Cortex of kidney (tissue), 1 donor: ENCODE results near the gene EVC2.
"Not testable (repeated sequence)": the region's sequence is repeated elsewhere in the genome, so short reads cannot be mapped to it uniquely, and the experiment has no call there.

Source experiments
- DNase-seq: peaks from one replicate; lab custom pipeline; 2025; lab: John Stamatoyannopoulos, UW

EVC2 gene

GRCh38 chr4:5629542-5629941 lies 78.8 kb downstream of the EVC2 start:
- DNase-seq: no peak

GRCh38 chr4:5626913-5627312 lies 81.4 kb downstream of the EVC2 start:
- DNase-seq: no peak

GRCh38 chr4:5622596-5622995 lies 85.8 kb downstream of the EVC2 start:
- no peak for DNase-seq

- DNase-seq: no peak
Measured at GRCh38 chr4:5619913-5620625, 88.3 kb downstream of the EVC2 start.

GRCh38 chr4:5618051-5618960 lies 90.1 kb downstream of the EVC2 start:
- no peak for DNase-seq

- no peak for DNase-seq
Measured at GRCh38 chr4:5616331-5616950, 91.9 kb downstream of the EVC2 start.

GRCh38 chr4:5615496-5616075 lies 92.8 kb downstream of the EVC2 start:
- no peak for DNase-seq

- DNase-seq: no peak
Measured at GRCh38 chr4:5611750-5612149, 96.6 kb downstream of the EVC2 start.

- no peak for DNase-seq
Measured at GRCh38 chr4:5609306-5610007, 98.9 kb downstream of the EVC2 start.

GRCh38 chr4:5593828-5594227 lies 114.5 kb downstream of the EVC2 start:
- DNase-seq: not testable (repeated sequence)

- DNase-seq: no peak
Measured at GRCh38 chr4:5592272-5592671, 116.1 kb downstream of the EVC2 start.

GRCh38 chr4:5589495-5589894 lies 118.9 kb downstream of the EVC2 start:
- DNase-seq: no peak

GRCh38 chr4:5588046-5588445 lies 120.3 kb downstream of the EVC2 start:
- no peak for DNase-seq

- DNase-seq: no peak
Measured at GRCh38 chr4:5575941-5576340, 132.4 kb downstream of the EVC2 start.

GRCh38 chr4:5574386-5574785 lies 134.0 kb downstream of the EVC2 start:
- DNase-seq: no peak

- no peak for DNase-seq
Measured at GRCh38 chr4:5573965-5574364, 134.4 kb downstream of the EVC2 start.

GRCh38 chr4:5572751-5573150 lies 135.6 kb downstream of the EVC2 start:
- DNase-seq: no peak

- no peak for DNase-seq
Measured at GRCh38 chr4:5572114-5572513, 136.2 kb downstream of the EVC2 start.

- no peak for DNase-seq
Measured at GRCh38 chr4:5571646-5572045, 136.7 kb downstream of the EVC2 start.

GRCh38 chr4:5569451-5569850 lies 138.9 kb downstream of the EVC2 start:
- no peak for DNase-seq

GRCh38 chr4:5568931-5569330 lies 139.4 kb downstream of the EVC2 start:
- DNase-seq: no peak

- DNase-seq: no peak
Measured at GRCh38 chr4:5568336-5568735, 140.0 kb downstream of the EVC2 start.
